ENCODE measurements around the gene SLC8A3.
A peak's percentile ranks its signal among the peaks of the same experiment; 100 is the strongest.

Gene SLC8A3

GRCh38 chr14:70032016-70032415, 156.7 kb downstream of the SLC8A3 start:
- WGBS, 2 donors (ENCODE audit: extremely low coverage in 2 of 2, insufficient read length in 2 of 2, insufficient replicate concordance in 1 of 2), result no CpG with 5 or more reads among the region's 9 CpGs
- H3K27me3 ChIP-seq (ENCODE audit: control insufficient read depth in 3 of 3, insufficient read depth in 3 of 3, low read depth in 1 of 3, low read length in 3 of 3), result no peaks in the 10 kb centered on the region
- no peak overlapping the region for H2BK15ac ChIP-seq (ENCODE audit: low read length)
- H3K79me1 ChIP-seq (ENCODE audit: low read depth, low read length), result no peaks in the 10 kb centered on the region
- no peaks in the 10 kb centered on the region for H3K9me3 ChIP-seq (replicated peaks in 1 of 2; ENCODE audit: control insufficient read depth in 2 of 2, insufficient read depth in 1 of 2, low read depth in 1 of 2, low read length in 2 of 2)
- H2AK5ac ChIP-seq (ENCODE audit: low read depth, low read length), result no peak overlapping the region
- no peak overlapping the region for H3K9ac ChIP-seq (ENCODE audit: low read depth, low read length, poor library complexity)
- no peak overlapping the region for H2BK5ac ChIP-seq (ENCODE audit: low read length)
- H3K4ac ChIP-seq (ENCODE audit: low read length), result no peak overlapping the region
- no peak overlapping the region for H3K4me3 ChIP-seq (ENCODE audit: low read length in 2 of 2)
- no peak for DNase-seq (ENCODE audit: low spot score)
- no peak overlapping the region for H2BK120ac ChIP-seq (ENCODE audit: low read depth, low read length)
- H3K36me3 ChIP-seq (replicated peaks in 1 of 2; ENCODE audit: control insufficient read depth in 2 of 2, insufficient read depth in 2 of 2, low read length in 2 of 2), result peaks cover 25 to 60% of the 10 kb centered on the region in 2 donors
- H3K27ac ChIP-seq (replicated peaks; ENCODE audit: low read length), result peak overlapping the region; percentile 6
- no peak overlapping the region for H4K91ac ChIP-seq (ENCODE audit: low read depth, low read length, poor library complexity)
- H2AFZ ChIP-seq (ENCODE audit: low read length), result no peak overlapping the region
- no peak overlapping the region for H3K4me2 ChIP-seq (ENCODE audit: insufficient read depth, low read length, poor library complexity, severe bottlenecking)
- no peak overlapping the region for H3K14ac ChIP-seq (ENCODE audit: low read length)
- H3K23ac ChIP-seq (ENCODE audit: low read depth, low read length, poor library complexity), result no peak overlapping the region
- peaks cover 0 to 17% of the 10 kb centered on the region in 2 donors for H3K4me1 ChIP-seq (ENCODE audit: control insufficient read depth in 2 of 2, insufficient read depth in 1 of 2, low read depth in 1 of 2, low read length in 2 of 2)
- H3K18ac ChIP-seq (ENCODE audit: low read length), result no peak overlapping the region
- H2BK12ac ChIP-seq (ENCODE audit: low read length), result no peak overlapping the region
- no peak overlapping the region for H4K8ac ChIP-seq (ENCODE audit: low read depth, low read length)

- no peak overlapping the region for H3K14ac ChIP-seq (ENCODE audit: low read length)
- no peaks in the 10 kb centered on the region for H3K79me1 ChIP-seq (ENCODE audit: low read depth, low read length)
- no peak overlapping the region for H2BK15ac ChIP-seq (ENCODE audit: low read length)
- WGBS, 2 donors (ENCODE audit: extremely low coverage in 2 of 2, insufficient read length in 2 of 2, insufficient replicate concordance in 1 of 2), result no CpG with 5 or more reads among the region's 6 CpGs
- no peak overlapping the region for H2BK120ac ChIP-seq (ENCODE audit: low read depth, low read length)
- H3K23ac ChIP-seq (ENCODE audit: low read depth, low read length, poor library complexity), result no peak overlapping the region
- H3K36me3 ChIP-seq (replicated peaks in 1 of 2; ENCODE audit: control insufficient read depth in 2 of 2, insufficient read depth in 2 of 2, low read length in 2 of 2), result peaks cover 38 to 85% of the 10 kb centered on the region in 2 donors
- no peak overlapping the region for H4K8ac ChIP-seq (ENCODE audit: low read depth, low read length)
- no peak overlapping the region for H3K27ac ChIP-seq (replicated peaks; ENCODE audit: low read length)
- H2BK5ac ChIP-seq (ENCODE audit: low read length), result no peak overlapping the region
- H3K9me3 ChIP-seq (replicated peaks in 1 of 2; ENCODE audit: control insufficient read depth in 2 of 2, insufficient read depth in 1 of 2, low read depth in 1 of 2, low read length in 2 of 2), result no peaks in the 10 kb centered on the region
- H3K4me3 ChIP-seq (ENCODE audit: low read length in 2 of 2), result no peak overlapping the region
- peaks cover 0 to 17% of the 10 kb centered on the region in 2 donors for H3K4me1 ChIP-seq (ENCODE audit: control insufficient read depth in 2 of 2, insufficient read depth in 1 of 2, low read depth in 1 of 2, low read length in 2 of 2)
- DNase-seq (ENCODE audit: low spot score), result no peak
- no peak overlapping the region for H2AFZ ChIP-seq (ENCODE audit: low read length)
- H2AK5ac ChIP-seq (ENCODE audit: low read depth, low read length), result no peak overlapping the region
- no peak overlapping the region for H3K4me2 ChIP-seq (ENCODE audit: insufficient read depth, low read length, poor library complexity, severe bottlenecking)
- H3K9ac ChIP-seq (ENCODE audit: low read depth, low read length, poor library complexity), result no peak overlapping the region
- H3K27me3 ChIP-seq (ENCODE audit: control insufficient read depth in 3 of 3, insufficient read depth in 3 of 3, low read depth in 1 of 3, low read length in 3 of 3), result no peaks in the 10 kb centered on the region
- H3K4ac ChIP-seq (ENCODE audit: low read length), result no peak overlapping the region
- H2BK12ac ChIP-seq (ENCODE audit: low read length), result no peak overlapping the region
- no peak overlapping the region for H3K18ac ChIP-seq (ENCODE audit: low read length)
- no peak overlapping the region for H4K91ac ChIP-seq (ENCODE audit: low read depth, low read length, poor library complexity)
These were observed 159.2 kb downstream of the SLC8A3 start for GRCh38 chr14:70029296-70030132.

- Histone ChIP-seq H3K27ac (replicated peaks; ENCODE audit: low read length) (peak overlapping the region; percentile 31), H2AFZ (ENCODE audit: low read length) (no peak overlapping the region), H4K8ac (ENCODE audit: low read depth, low read length) (no peak overlapping the region), H2BK12ac (ENCODE audit: low read length) (no peak overlapping the region), H3K36me3 (replicated peaks in 1 of 2; ENCODE audit: control insufficient read depth in 2 of 2, insufficient read depth in 2 of 2, low read length in 2 of 2) (peaks cover 52 to 96% of the 10 kb centered on the region in 2 donors), H3K4ac (ENCODE audit: low read length) (no peak overlapping the region), H3K27me3 (ENCODE audit: control insufficient read depth in 3 of 3, insufficient read depth in 3 of 3, low read depth in 1 of 3, low read length in 3 of 3) (no peaks in the 10 kb centered on the region), H3K4me3 (ENCODE audit: low read length in 2 of 2) (no peak overlapping the region), H4K91ac (ENCODE audit: low read depth, low read length, poor library complexity) (no peak overlapping the region), H2BK5ac (ENCODE audit: low read length) (no peak overlapping the region), H3K4me2 (ENCODE audit: insufficient read depth, low read length, poor library complexity, severe bottlenecking) (no peak overlapping the region), H2BK120ac (ENCODE audit: low read depth, low read length) (no peak overlapping the region), H3K9me3 (replicated peaks in 1 of 2; ENCODE audit: control insufficient read depth in 2 of 2, insufficient read depth in 1 of 2, low read depth in 1 of 2, low read length in 2 of 2) (no peaks in the 10 kb centered on the region), H3K14ac (ENCODE audit: low read length) (no peak overlapping the region), H2BK15ac (ENCODE audit: low read length) (no peak overlapping the region), H3K79me1 (ENCODE audit: low read depth, low read length) (no peaks in the 10 kb centered on the region), H2AK5ac (ENCODE audit: low read depth, low read length) (no peak overlapping the region), H3K23ac (ENCODE audit: low read depth, low read length, poor library complexity) (no peak overlapping the region), H3K9ac (ENCODE audit: low read depth, low read length, poor library complexity) (no peak overlapping the region), H3K4me1 (ENCODE audit: control insufficient read depth in 2 of 2, insufficient read depth in 1 of 2, low read depth in 1 of 2, low read length in 2 of 2) (peaks cover 0 to 15% of the 10 kb centered on the region in 2 donors), H3K18ac (ENCODE audit: low read length) (no peak overlapping the region)
- no CpG with 5 or more reads among the region's 17 CpGs for WGBS, 2 donors (ENCODE audit: extremely low coverage in 2 of 2, insufficient read length in 2 of 2, insufficient replicate concordance in 1 of 2)
- peak; percentile 65 for DNase-seq (ENCODE audit: low spot score)
These were observed 160.8 kb downstream of the SLC8A3 start for GRCh38 chr14:70027785-70028428.

- H2BK5ac ChIP-seq (ENCODE audit: low read length), result no peak overlapping the region
- no peak overlapping the region for H2AFZ ChIP-seq (ENCODE audit: low read length)
- no peak overlapping the region for H3K23ac ChIP-seq (ENCODE audit: low read depth, low read length, poor library complexity)
- H3K4ac ChIP-seq (ENCODE audit: low read length), result no peak overlapping the region
- no peak overlapping the region for H4K8ac ChIP-seq (ENCODE audit: low read depth, low read length)
- H3K9me3 ChIP-seq (replicated peaks in 1 of 2; ENCODE audit: control insufficient read depth in 2 of 2, insufficient read depth in 1 of 2, low read depth in 1 of 2, low read length in 2 of 2), result no peaks in the 10 kb centered on the region
- no peak overlapping the region for H3K27ac ChIP-seq (replicated peaks; ENCODE audit: low read length)
- peaks cover 65 to 98% of the 10 kb centered on the region in 2 donors for H3K36me3 ChIP-seq (replicated peaks in 1 of 2; ENCODE audit: control insufficient read depth in 2 of 2, insufficient read depth in 2 of 2, low read length in 2 of 2)
- no peak overlapping the region for H3K4me3 ChIP-seq (ENCODE audit: low read length in 2 of 2)
- no peak overlapping the region for H3K9ac ChIP-seq (ENCODE audit: low read depth, low read length, poor library complexity)
- no peak for DNase-seq (ENCODE audit: low spot score)
- WGBS, 2 donors (ENCODE audit: extremely low coverage in 2 of 2, insufficient read length in 2 of 2, insufficient replicate concordance in 1 of 2), result no CpG with 5 or more reads among the region's 1 CpG
- no peak overlapping the region for H2AK5ac ChIP-seq (ENCODE audit: low read depth, low read length)
- no peaks in the 10 kb centered on the region for H3K27me3 ChIP-seq (ENCODE audit: control insufficient read depth in 3 of 3, insufficient read depth in 3 of 3, low read depth in 1 of 3, low read length in 3 of 3)
- no peak overlapping the region for H3K4me2 ChIP-seq (ENCODE audit: insufficient read depth, low read length, poor library complexity, severe bottlenecking)
- no peaks in the 10 kb centered on the region for H3K79me1 ChIP-seq (ENCODE audit: low read depth, low read length)
- no peak overlapping the region for H2BK15ac ChIP-seq (ENCODE audit: low read length)
- H4K91ac ChIP-seq (ENCODE audit: low read depth, low read length, poor library complexity), result no peak overlapping the region
- peaks cover 0 to 7% of the 10 kb centered on the region in 2 donors for H3K4me1 ChIP-seq (ENCODE audit: control insufficient read depth in 2 of 2, insufficient read depth in 1 of 2, low read depth in 1 of 2, low read length in 2 of 2)
- H2BK120ac ChIP-seq (ENCODE audit: low read depth, low read length), result no peak overlapping the region
- no peak overlapping the region for H3K18ac ChIP-seq (ENCODE audit: low read length)
- H2BK12ac ChIP-seq (ENCODE audit: low read length), result no peak overlapping the region
- H3K14ac ChIP-seq (ENCODE audit: low read length), result no peak overlapping the region
These were observed 164.9 kb downstream of the SLC8A3 start for GRCh38 chr14:70023871-70024270.

All from neuronal stem cell (in vitro differentiated cells).